Measurements from ENCODE around the gene NDUFS7.

DNA sequence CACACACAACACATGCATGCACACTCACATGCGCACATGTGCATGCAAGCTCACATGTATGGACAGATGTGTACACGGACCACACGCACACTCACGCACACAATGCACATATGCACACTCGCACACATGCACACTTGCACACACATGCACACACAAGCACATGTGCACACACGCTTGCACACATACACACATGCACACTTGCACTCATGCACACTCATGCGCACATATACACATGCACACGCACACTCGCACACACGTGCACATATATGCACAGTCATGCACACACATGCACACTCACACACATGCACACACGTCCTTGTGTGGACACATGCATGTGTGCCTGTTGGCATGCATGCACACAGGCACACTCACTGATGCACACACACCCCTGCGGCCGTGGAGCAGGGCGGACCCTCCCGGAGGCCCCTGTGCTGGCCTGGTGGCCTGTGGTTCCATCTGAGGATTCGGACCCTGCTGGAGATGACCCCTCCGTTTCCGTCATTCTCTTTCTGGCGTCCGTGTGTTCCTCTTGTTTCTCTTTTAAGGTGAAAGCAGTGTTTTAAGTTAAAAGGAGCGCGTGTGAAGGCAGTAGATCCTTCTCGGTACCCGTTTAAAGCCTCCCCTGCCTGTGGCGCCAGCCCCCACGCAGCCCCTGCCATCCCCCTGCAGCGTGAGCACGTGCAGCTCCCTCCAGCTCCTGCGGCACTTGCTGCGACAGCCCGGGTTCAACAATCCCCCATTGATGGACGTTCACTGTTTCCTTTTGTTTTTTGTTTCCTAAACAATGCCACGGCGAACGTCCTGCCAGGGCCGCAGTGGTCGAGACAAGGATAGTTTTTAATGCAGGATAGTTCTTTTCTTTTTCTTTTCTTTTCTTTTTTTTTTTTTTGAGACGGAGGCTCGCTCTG, 5.6 kb downstream of the NDUFS7 start:
- TF ChIP-seq TAF1 (IDR thresholded peaks at IDR 0.05; ENCODE audit: borderline replicate concordance, low read depth, low read length) (no peak), POLR2A (IDR thresholded peaks at IDR 0.05; ENCODE audit: low read depth, low read length) (no peak), POLR2AphosphoS5 (IDR thresholded peaks at IDR 0.05; ENCODE audit: low read depth, low read length) (peak; percentile 79; the same call in 1 of the 2 replicates)
